NCI-H2196 treated with DMSO at 0.1 percent for 48 hours (cell line): ENCODE data around the gene CLDN10.
A peak's percentile ranks its signal among the peaks of the same experiment; 100 is the strongest.

Experiments
- DNase-seq: peaks from one replicate; lab custom pipeline; 2025; ENCODE audit not compliant: unreplicated experiment; lab: John Stamatoyannopoulos, UW

Gene CLDN10

DNA sequence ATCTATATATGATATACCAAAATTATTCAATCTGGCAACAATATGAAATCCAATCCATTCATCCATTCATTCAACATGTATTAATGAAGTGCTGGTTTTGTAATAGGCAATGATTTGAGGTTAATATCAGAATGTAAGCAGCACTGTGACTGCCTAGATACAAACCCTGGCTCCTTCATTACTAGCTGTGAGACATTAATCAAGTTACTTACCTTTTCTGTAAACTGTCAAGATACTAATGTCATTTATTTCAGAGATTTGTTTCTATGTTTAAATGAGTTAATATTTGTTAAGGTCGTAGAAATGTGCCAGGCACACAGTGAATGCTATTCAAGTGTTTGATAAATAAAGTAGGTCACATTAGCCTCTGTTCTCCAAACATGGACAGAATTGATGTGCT is 40.9 kb downstream of the CLDN10 start:
- no peak for DNase-seq

DNA sequence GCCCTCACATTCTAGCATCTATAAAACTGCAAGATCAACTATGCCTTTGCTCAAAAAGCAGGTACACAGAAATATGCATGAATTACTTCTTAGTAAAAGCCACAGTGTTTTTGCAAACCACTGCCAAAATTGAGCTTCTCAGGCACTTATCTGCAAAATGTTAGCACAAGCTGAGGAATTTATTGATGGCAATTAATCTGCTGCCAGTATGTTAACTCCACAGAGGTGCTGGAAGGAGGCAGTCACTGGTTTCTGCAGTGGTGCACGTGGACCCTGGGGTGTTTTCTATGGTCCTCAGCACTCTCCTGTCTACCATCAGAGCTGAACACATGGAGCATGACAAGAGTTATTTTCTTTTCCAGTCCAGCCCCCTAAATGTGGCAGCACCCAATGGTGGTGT is 44.2 kb downstream of the CLDN10 start:
- no peak for DNase-seq

DNA sequence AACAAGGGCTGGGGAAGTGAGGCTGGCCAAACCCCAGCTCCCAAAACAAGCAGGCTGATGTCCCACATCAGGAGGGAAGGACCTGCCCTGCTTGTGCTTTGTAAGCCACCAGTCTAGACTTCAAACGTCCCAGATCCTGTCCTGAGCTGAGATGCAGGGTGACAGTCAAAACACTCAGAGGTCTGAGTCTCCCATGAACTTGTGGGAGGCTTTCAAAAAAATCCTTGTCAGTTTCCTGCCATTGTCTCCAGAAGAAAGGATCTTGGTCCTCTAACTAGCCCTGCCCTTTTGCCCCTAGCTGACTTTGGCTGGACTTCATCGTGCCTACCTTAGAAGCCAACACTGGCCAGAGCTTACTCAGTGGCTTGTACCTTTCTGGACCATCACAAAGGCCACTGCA is 48.7 kb downstream of the CLDN10 start:
- no peak for DNase-seq

DNA sequence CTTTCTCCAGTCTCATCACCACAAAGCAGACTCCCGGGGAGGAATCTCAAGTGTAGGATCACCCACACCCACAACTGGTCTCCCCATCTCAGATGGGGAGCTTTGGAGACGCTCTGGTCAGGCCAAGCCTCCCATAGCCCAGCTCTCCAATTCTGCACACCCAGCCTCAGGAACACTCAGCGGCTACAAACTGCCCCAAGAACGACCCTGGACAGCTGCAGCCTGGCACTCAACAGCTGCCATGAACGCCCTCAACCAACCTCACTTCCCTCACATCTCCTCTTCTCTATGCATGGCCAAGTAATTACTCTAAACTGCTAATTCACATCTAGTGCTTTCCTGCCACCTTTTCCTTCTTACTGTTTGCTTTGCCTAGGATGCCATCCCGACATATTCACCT is 49.4 kb downstream of the CLDN10 start:
- DNase-seq, result no peak

DNA sequence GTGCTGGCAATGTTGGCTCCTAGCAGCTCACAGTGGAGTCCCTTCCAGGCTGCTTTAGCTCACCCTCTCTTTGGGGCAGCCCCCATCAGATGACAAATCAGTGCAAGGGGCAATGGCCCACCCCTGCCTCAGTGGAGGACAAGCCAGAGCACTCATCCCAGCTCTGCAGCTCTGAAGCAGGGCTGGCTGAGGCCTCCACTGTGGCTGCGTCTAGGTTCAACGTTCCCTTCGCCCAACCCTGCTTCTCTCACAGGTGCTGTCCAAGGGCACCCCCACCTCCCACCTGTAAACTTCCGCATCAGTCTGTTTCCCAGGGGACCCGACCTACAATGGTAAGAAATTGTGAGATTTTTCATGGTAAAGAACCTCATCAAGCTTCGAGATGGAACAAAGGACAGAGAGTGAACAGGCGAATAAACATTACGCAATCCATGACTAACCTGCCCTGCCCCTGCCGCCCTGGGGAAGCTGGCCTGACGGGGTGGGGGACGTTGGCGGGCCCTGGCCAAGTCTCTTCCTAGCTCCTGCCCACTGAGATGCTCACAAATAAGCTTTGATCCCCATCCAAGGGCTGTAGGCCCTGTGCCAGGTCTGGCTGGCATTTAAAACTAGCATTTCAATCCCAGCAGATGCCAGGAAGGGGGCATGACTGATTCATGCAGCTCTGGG is 51.5 kb downstream of the CLDN10 start:
- peak; percentile 53 for DNase-seq

DNA sequence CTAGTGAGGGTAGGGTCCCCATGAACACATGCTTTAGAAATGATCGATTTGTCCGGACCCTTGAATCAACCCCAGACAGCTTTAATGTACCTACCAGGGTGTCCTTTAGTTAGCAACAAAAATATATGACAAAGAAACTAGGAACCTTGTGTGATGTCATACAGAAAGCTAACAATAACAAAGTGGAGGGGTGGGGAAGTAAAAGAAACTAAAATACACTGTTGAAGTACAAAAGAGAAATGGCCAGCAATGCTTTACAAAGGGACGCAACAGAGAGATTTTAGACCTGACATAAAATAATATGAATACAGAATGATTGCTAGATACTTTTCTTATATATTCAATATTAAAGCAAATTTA is 52.0 kb downstream of the CLDN10 start:
- no peak for DNase-seq

DNA sequence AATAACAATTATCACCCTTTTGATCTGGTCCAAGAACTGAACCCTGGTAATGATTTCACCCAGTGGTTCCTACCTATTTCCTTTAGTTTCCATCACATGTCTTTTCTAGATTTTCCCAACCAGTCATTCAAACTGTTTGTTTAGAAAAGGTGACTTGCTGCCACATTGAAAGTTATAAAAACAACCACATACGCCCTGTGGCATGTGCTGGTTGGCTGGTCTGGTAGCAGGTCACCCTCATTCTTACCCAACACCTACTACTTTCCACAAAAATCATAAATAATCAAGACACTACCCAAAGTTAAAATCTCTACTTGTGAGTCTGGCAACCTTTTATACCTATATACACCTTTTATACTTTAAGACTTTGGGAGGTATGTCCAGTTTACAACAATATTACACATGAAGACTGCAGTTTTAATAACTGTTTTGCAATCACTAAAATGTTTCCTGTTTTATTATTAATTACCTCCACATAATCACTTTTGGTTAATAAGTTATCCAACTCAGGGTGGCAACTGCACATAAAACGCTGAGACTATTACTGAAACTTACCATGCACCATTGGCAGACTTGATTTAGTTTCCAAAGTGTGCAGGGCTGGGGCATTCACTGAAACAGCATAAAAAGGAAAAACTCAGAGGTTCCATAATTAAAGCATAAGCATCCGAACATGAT is 53.1 kb downstream of the CLDN10 start:
- DNase-seq, result no peak

DNA sequence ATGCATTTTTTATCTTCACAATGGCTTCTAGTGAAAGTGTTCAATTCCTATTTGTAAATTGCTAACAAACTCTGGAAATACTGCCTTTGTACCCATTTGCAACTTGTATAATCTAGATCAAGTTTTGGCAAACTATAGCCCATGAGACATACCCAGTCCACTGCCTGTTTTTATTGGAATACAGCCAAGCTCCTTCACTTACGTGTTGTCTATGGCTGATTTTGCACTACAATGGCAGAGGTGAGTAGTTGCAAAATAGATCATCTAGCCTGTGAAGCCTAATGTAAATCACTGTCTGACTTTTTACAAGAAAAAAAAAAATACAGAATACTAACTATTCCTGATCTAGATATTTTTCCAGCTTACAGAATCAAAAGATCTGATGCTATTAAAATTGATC is 54.8 kb downstream of the CLDN10 start:
- DNase-seq, result no peak

DNA sequence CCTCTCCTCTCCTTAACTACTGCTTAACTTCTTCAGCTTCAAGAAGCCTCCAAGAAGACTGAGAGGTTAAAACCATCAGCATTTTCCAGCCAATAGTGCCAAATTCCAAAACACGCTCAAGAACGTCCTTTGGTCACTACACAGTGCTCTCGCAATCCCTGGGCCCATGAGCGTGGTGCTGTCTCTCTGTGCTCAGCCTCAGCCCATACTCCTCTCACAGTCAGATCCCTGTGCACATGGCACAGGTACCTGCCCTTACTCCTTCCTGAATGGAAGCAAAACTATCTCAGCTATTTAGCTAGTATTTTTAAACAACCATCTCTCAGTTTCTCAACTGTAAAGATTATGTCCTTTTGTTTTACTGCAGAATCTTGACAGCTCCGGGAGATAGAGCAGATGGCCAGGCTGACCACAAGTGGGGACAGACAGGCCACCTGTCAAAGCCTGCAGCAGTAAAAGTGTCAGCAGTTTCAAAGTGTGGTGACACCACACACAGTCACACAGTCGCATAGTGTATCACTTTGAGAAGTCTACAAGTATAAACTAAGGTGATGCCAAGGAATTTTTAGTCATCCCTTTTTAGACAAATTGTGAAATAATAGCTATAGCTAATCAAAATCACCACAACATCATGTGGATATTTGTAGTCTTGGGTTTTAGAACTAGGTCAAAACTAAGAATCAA is 56.3 kb downstream of the CLDN10 start:
- no peak for DNase-seq

DNA sequence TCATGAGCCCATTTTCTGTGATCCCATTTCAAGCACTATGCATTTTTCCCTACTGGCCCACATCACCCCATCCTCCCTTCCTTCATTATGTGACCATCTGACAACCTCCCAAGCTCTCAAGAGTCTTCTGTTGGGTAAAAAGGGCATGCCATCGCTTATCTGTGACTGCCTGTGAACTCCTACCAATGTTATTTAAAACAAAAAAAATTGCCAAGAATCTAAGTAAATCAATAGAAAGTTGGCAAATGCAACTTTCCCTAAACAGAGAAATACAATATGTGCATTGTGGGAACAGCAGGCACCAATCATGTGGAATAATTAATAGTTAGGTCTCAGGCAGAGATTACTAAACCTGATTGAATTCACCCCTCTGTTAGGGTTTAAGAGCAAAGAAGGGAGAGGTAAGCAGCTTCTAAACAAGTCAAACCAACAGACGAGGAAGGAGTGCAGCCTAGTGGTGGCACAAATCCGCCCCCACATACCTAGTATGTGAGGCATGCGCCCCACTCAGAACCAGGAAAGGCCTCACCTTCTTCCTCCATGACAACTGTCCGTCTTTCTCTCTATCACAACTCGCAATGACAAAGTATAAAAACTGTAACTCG is 62.2 kb downstream of the CLDN10 start:
- no peak for DNase-seq

DNA sequence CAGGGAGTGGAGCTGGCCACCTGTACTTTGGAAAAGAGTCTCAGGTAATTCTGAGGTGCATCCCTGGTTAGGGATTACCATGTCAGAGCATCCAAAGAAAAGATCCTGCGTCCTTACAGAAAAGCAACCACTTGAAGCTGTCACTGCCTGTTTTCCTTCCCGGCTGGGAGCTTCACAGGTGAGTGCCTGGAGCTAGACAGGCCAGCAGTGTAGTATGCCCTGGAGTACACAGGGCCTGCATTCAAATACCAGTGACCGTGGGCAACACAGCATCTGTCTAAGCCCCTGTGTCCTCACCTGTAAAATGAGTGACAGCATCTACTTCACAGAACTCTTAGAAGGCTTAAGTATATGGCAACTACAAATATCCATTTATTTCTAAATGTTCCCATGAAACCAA is 63.0 kb downstream of the CLDN10 start:
- DNase-seq, result no peak

DNA sequence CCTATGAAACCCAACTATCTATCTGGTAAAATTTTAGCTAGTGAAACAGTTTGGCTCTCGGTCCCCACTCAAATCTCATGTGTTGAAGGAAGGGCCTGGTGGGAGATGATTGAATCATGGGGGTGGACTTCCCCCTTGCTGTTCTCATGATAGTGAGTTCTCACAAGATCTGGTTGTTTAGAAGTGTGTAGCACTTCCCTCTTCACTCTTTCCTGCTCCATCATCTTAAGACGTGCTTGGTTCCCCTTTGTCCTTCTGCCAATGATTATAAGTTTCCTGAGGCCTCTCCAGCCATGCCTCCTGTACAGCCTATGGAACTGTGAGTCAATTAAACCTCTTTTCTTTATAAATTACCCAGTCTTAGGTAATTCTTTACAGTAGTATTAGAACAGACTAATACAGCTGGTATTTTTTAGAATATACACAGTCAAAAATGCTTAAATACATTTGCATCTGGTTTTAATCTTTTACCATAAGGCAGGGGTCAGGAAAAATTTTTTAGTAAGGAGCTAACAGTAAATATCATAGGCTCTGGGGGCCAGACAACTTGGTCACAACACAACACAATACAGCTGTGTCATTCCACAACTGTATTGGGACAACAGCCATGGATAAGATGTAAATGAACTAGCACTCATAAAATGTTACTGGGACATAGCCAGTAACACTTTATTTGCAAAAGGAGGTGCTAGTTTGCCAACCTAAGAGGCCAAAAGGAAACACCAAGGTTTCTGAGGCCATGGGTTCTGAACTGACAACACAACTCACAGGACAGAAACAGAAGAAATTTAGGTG is 67.7 kb downstream of the CLDN10 start:
- no peak for DNase-seq

DNA sequence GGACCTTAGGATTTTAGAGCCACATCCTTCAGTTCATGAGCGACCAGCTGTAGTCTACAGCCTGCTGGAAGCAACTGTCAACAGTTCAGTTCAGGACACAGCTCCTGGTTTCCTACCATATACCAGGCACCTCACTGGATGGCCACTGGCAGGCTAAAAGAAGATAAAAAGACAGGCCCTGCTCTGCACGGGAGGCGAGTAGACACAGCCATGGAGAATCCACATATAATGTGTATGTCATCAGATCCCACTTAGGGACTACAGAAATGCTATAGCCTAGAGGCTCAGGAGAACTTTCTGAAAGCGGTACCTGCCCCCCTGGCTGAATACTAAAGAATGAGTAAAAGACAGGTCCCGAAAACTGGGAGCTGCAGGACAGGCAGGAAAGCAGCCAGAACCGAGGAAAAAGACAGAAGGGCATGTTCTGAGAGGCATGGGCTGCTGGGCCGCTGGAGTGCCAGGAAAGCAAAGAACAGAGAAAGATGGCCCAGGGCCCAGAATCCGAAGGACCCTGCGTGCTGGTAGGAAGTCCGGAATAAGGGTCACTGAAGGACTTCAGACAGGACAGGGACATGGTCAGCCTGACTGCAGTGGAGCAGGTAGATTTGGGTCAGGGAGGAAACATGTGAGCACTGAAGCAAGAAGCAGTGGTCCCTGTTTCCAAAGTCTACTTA is 68.4 kb downstream of the CLDN10 start:
- no peak for DNase-seq

DNA sequence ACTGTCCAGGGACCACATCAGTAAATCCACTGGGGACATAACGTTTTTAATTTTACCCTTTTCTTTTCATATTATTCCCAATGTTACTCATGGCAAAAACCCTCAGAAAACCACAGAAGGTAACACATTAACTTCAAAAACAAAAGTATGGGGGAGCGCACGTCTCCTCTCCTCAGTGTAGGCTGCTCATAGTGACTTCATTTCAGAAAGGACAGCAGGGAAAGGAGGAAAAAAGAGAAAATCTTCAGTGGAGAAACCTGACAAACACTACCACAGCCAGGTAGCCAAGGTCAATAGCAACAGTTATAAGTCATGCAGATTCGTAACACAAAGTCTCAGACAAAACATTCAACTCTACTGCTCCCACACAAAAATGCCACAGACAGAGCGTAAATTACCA is 70.6 kb downstream of the CLDN10 start:
- no peak for DNase-seq

DNA sequence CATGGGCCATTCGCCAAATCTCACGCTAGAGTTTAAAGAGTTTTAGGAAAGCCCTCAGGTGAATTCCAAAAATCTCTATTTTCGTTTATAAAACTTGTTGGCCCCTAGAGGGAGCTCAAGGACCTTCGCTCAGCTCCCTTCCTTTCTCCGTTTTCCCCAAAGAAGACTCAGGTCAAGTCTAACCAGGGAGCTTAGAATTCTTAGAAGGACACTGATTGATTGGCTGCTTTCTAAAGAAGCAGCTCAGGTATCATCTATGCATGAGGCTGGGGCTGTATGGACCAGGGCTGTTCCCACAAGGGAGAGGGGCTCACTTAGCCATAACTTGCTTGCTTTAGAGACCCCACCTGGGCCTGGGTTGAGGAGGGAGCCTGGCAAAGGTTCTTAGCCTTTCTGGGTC is 71.5 kb downstream of the CLDN10 start:
- no peak for DNase-seq

DNA sequence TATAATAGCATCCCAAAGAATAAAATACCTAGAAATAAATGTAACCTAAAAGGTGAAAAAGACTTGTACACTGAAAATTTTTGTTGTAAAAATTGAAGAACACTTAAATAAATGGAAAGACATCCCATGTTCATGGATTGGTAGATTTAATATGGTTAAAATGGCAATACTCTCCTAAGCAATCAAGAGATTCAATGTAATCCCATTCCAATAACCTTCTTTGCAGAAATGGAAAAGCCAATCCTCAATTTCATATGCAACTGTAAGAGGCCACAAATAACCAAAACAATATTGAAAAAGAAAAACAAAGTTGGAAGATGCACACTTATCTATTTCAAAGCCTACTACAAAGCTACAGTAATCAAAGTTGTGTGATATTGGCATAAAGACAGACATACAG is 74.2 kb downstream of the CLDN10 start:
- no peak for DNase-seq

DNA sequence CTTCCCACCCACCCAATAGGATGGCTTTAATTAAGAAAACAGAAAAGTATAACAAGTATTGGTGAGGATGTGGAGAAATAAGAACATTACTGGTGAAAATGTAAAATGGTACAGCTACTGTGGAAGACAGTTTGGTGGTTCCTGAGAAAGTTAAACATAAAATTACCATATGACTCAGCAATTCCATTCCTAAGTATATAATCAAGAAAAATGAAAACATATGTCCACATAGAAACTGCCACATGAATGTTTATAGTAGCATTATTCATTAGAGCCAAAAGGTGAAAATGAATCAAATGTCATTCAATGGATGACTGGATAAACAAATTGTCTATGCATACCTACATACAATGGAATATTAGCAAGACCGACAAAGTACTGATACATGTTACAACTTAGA is 75.1 kb downstream of the CLDN10 start:
- no peak for DNase-seq

DNA sequence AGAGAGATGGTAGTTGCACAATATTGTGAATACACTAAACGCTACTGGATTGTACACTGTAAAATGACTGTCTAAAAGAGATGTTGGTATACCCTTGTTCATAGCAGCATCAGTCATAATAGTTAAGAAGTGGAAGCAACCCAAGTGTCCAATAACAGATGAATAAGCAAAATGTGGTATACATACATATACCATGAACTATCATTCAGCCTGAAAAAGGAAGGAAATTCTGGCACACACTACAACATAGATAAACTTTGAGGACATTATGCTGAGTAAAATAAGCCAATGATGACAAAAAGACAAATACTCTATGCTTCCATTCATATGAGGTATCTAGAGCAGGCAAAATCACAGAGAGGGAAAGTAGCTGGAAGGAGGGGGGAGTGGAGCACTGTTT is 76.0 kb downstream of the CLDN10 start:
- no peak for DNase-seq

DNA sequence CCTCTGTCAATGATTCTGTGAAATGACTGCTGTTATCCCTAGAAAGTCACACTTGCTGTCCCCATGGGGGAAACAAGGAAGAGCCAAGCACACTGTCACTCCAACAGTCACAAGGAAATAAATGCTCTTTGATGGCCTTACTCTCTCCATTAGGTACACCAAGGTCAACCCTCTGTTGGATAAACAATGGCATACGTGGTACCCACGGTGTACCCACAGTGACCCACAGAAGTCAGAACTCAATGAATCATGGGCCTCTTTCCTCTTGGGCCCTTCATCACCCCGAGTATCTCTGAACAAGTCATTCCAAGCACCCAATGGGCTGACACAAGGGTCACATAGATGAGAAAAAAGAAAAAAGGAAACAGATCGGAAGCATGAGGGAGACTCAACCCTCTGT is 76.6 kb downstream of the CLDN10 start:
- DNase-seq, result no peak
